ENCODE data around the gene MMP24. TPM values are rescaled to one million over a fixed set of nuclear protein-coding genes. Genes with fewer than 3 reads are reported as not detected.
"Not testable (repeated sequence)": the region's sequence is repeated elsewhere in the genome, so short reads cannot be mapped to it uniquely, and the experiment has no call there.

The MMP24 gene
- total RNA-seq, 4 donors from 2014 or later, result 0.32 to 4.5 (median 0.61) TPM

GRCh38 chr20:35248641-35249475, 22.4 kb downstream of the MMP24 start:
- in situ Hi-C loops (cut with MboI; ENCODE audit: low pct_ligation_motif_present in 1 of 4, low pct_unique_long_range_greater_than_20kb in 1 of 4, low sequenced_read_pairs in 3 of 4), result no loop called here
- H3K27me3 ChIP-seq, result no peaks in the 10 kb centered on the region
- no peak overlapping the region for H3K4me3 ChIP-seq
- peaks cover 0 to 11% (median 1%) of the 10 kb centered on the region in 4 donors for H3K4me1 ChIP-seq
- H3K27ac ChIP-seq, result no peak overlapping the region
- H3K36me3 ChIP-seq, result no peaks in the 10 kb centered on the region
- intact Hi-C loops (cut with DNase I; ENCODE audit: low total_unique reads), result no loop called here
- no peaks in the 10 kb centered on the region for H3K9me3 ChIP-seq
- no peak for DNase-seq
- 65 to 93% methylated on average over 2 to 9 of the region's 9 CpGs for WGBS, 2 donors (ENCODE audit: low coverage in 1 of 2)
- no peak for TF ChIP-seq POLR2AphosphoS5 (IDR thresholded peaks at IDR 0.05)
- TF ChIP-seq EP300 (IDR thresholded peaks at IDR 0.05; ENCODE audit: low read depth), result no peak
- TF ChIP-seq, protein P1, sequence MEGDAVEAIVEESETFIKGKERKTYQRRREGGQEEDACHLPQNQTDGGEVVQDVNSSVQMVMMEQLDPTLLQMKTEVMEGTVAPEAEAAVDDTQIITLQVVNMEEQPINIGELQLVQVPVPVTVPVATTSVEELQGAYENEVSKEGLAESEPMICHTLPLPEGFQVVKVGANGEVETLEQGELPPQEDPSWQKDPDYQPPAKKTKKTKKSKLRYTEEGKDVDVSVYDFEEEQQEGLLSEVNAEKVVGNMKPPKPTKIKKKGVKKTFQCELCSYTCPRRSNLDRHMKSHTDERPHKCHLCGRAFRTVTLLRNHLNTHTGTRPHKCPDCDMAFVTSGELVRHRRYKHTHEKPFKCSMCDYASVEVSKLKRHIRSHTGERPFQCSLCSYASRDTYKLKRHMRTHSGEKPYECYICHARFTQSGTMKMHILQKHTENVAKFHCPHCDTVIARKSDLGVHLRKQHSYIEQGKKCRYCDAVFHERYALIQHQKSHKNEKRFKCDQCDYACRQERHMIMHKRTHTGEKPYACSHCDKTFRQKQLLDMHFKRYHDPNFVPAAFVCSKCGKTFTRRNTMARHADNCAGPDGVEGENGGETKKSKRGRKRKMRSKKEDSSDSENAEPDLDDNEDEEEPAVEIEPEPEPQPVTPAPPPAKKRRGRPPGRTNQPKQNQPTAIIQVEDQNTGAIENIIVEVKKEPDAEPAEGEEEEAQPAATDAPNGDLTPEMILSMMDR (IDR thresholded peaks at IDR 0.05), result no peak
- TF ChIP-seq POLR2A (IDR thresholded peaks at IDR 0.05), result no peak

DNA sequence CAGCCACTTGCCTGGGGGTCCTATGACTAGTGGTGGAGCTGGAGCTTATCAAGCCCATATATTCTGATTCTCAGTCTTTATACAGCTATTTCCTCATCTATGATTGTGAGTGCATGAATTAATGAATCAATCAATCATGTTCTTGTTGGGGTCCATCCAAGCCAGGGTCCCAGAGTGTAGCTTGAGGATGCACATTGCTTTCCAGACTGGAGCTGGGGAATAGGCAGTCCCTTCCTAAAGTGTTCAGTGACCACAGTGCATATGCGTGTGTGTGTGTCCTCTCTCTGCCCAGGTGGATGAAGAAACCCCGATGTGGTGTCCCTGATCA, 25.1 kb downstream of the MMP24 start:
- 95% methylated on average over 2 of the region's 2 CpGs; no CpG with 5 or more reads in 1 of the 2 donors for WGBS, 2 donors (ENCODE audit: low coverage in 1 of 2)
- H3K36me3 ChIP-seq, result no peaks in the 10 kb centered on the region
- no peak overlapping the region for H3K4me3 ChIP-seq
- no peaks in the 10 kb centered on the region for H3K9me3 ChIP-seq
- H3K27ac ChIP-seq, result no peak overlapping the region
- no peak for DNase-seq
- H3K27me3 ChIP-seq, result no peaks in the 10 kb centered on the region
- peaks cover 0 to 11% (median 1%) of the 10 kb centered on the region in 4 donors for H3K4me1 ChIP-seq
- in situ Hi-C loops (cut with MboI; ENCODE audit: low pct_ligation_motif_present in 1 of 4, low pct_unique_long_range_greater_than_20kb in 1 of 4, low sequenced_read_pairs in 3 of 4) (loop anchor here in 1 of 4 donors (25.0 kb wide), 1 partner anchor 414 kb away; the partner anchor contains the start of gene NCOA6), intact Hi-C loops (cut with DNase I; ENCODE audit: low total_unique reads) (no loop called here)
- TF ChIP-seq POLR2AphosphoS5 (IDR thresholded peaks at IDR 0.05), result no peak
- TF ChIP-seq, protein P1 (IDR thresholded peaks at IDR 0.05), result no peak
- TF ChIP-seq POLR2A (IDR thresholded peaks at IDR 0.05), result no peak
- TF ChIP-seq EP300 (IDR thresholded peaks at IDR 0.05; ENCODE audit: low read depth), result no peak

DNA sequence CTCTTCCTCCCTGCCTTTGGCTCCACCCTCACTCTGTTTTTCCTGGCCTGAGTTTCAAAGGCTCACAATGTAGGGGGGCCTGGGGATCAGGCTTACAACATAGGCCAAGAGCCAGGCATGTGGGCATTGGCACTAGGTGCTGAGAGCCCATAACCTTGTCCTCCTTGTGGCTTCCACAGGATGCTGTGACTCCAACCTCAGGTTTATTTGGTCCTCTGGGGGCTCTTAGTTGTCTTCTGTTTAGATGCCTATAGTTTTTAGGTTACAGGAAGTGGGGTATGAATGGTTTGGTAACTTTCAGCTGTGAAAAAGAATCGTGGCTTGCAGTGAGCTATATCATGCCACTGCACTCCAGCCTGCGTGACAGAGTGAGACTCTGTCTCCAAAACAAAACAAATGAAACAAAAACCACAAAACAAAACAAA, 25.6 kb downstream of the MMP24 start:
- no peaks in the 10 kb centered on the region for H3K27me3 ChIP-seq

GRCh38 chr20:35252598-35252997, 26.1 kb downstream of the MMP24 start:
- peak overlapping the region in 1 of 4 donors; percentile 10 for H3K27ac ChIP-seq
- H3K9me3 ChIP-seq; intact Hi-C loops (cut with DNase I; ENCODE audit: low total_unique reads); H3K4me3 ChIP-seq; H3K36me3 ChIP-seq; DNase-seq; H3K27me3 ChIP-seq: not testable (repeated sequence)
- peaks cover 0 to 11% (median 1%) of the 10 kb centered on the region in 4 donors for H3K4me1 ChIP-seq
- in situ Hi-C loops (cut with MboI; ENCODE audit: low pct_ligation_motif_present in 1 of 4, low pct_unique_long_range_greater_than_20kb in 1 of 4, low sequenced_read_pairs in 3 of 4), result loop anchor here in 1 of 4 donors (25.0 kb wide), 1 partner anchor 415 kb away; the partner anchor contains the start of gene NCOA6
- WGBS, 2 donors (ENCODE audit: low coverage in 1 of 2), result 100% methylated on average over 1 of the region's 2 CpGs; no CpG with 5 or more reads in 1 of the 2 donors

More for the DNA sequence above, 25.6 kb downstream of the MMP24 start:
- WGBS, 2 donors (ENCODE audit: low coverage in 1 of 2), result 49 to 54% methylated on average over 2 of the region's 2 CpGs
- in situ Hi-C loops (cut with MboI; ENCODE audit: low pct_ligation_motif_present in 1 of 4, low pct_unique_long_range_greater_than_20kb in 1 of 4, low sequenced_read_pairs in 3 of 4), result loop anchor here in 1 of 4 donors (25.0 kb wide), 1 partner anchor 415 kb away; the partner anchor contains the start of gene NCOA6
- TF ChIP-seq EP300 (IDR thresholded peaks at IDR 0.05; ENCODE audit: low read depth), result no peak
- TF ChIP-seq POLR2AphosphoS5 (IDR thresholded peaks at IDR 0.05), result no peak
- TF ChIP-seq, protein P1 (IDR thresholded peaks at IDR 0.05), result no peak
- no peak for TF ChIP-seq POLR2A (IDR thresholded peaks at IDR 0.05)
- intact Hi-C loops (cut with DNase I; ENCODE audit: low total_unique reads), result no loop called here
- Histone ChIP-seq H3K36me3 (no peaks in the 10 kb centered on the region), H3K4me3 (no peak overlapping the region), H3K27ac (no peak overlapping the region), H3K4me1 (peaks cover 0 to 11% (median 1%) of the 10 kb centered on the region in 4 donors), H3K9me3 (no peaks in the 10 kb centered on the region)
- no peak for DNase-seq
